HFFc6 (cell line): ENCODE results near the gene BPI. TPM values are rescaled to one million over a fixed set of nuclear protein-coding genes. Genes with fewer than 3 reads are reported as not detected.

Experiments used
- DNase-seq: peaks from one replicate; pipeline ENCODE4 v3.0.0-alpha.2; 2018
- H3K27ac Mint-ChIP-seq: 2 replicates; pipeline ENCODE4 v1.8.0; 2020; ENCODE audit warnings: mild to moderate bottlenecking, mixed read lengths
- H3K27me3 Mint-ChIP-seq: 2 replicates; pipeline ENCODE4 v1.8.0; 2021; ENCODE audit warnings: mild to moderate bottlenecking, moderate library complexity, mixed read lengths; ENCODE audit not compliant: insufficient read depth
- H3K36me3 Mint-ChIP-seq: 2 replicates; pipeline ENCODE4 v1.8.0; 2021; ENCODE audit warnings: low read depth, mixed read lengths
- H3K4me1 Mint-ChIP-seq: 2 replicates; pipeline ENCODE4 v1.8.0; 2020; ENCODE audit warnings: low read depth, mixed read lengths
- H3K4me3 Mint-ChIP-seq: 2 replicates; pipeline ENCODE4 v1.8.0; 2020; ENCODE audit warnings: mild to moderate bottlenecking, moderate library complexity, mixed read lengths
- H3K9me3 Mint-ChIP-seq: 2 replicates; pipeline ENCODE4 v1.8.0; 2020; ENCODE audit warnings: mild to moderate bottlenecking, mixed read lengths
- total RNA-seq, 6 experiments: library from RNA; stranded (reverse); fragmentation: NEBNext Ultra II Directional; extraction: Animal tissue kit (Norgen Biotek cat#: 25700); gene quantifications; 2 replicates in 1 of 6; 3 replicates in 5 of 6; pipeline ENCODE4 v1.2.3, GENCODE V29; 2021
- TF ChIP-seq, protein P1 (sequence below): fragments of 200-600 bp; sonication (generic); IDR thresholded peaks from 2 replicates; pipeline ENCODE4 v1.5.0; 2021; ENCODE audit warnings: antibody characterized with exemption, mild to moderate bottlenecking

The BPI gene
- total RNA-seq, 6 experiments from 2014 or later: not detected

DNA sequence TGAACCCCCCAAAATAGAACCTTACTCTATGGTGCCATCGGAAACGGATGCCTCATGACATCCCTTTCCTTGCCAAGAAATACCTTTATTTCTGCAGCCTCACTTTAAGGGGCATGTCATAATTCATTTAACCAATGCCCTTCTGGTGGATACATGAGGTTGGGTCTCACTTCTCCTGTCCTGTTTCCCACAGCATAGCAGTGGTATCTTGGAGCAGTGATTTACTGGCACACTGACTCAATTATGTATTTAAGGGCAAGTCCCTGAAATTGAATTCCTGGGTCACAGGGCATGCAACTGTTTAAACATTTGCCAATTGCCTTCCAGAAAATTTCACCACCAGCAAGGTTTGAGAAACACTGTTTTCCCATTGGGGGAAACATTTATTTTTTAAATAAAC, 41.7 kb downstream of the BPI start:
- TF ChIP-seq, protein P1, sequence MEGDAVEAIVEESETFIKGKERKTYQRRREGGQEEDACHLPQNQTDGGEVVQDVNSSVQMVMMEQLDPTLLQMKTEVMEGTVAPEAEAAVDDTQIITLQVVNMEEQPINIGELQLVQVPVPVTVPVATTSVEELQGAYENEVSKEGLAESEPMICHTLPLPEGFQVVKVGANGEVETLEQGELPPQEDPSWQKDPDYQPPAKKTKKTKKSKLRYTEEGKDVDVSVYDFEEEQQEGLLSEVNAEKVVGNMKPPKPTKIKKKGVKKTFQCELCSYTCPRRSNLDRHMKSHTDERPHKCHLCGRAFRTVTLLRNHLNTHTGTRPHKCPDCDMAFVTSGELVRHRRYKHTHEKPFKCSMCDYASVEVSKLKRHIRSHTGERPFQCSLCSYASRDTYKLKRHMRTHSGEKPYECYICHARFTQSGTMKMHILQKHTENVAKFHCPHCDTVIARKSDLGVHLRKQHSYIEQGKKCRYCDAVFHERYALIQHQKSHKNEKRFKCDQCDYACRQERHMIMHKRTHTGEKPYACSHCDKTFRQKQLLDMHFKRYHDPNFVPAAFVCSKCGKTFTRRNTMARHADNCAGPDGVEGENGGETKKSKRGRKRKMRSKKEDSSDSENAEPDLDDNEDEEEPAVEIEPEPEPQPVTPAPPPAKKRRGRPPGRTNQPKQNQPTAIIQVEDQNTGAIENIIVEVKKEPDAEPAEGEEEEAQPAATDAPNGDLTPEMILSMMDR: no peak
- Mint-ChIP-seq H3K36me3 (no peaks in the 10 kb centered on the region), H3K27ac (no peak overlapping the region), H3K4me3 (no peak overlapping the region), H3K27me3 (peaks cover 43% of the 10 kb centered on the region), H3K4me1 (no peaks in the 10 kb centered on the region), H3K9me3 (no peaks in the 10 kb centered on the region)
- DNase-seq: no peak

GRCh38 chr20:38346247-38346651, 42.3 kb downstream of the BPI start, which contains the start of gene LBP:
TSS of gene LBP (plus strand) at chr20:38346482. CDS start at chr20:38346517, 35 bp downstream.
- no peak within 1 kb of the TSS for H3K27ac Mint-ChIP-seq
- no peaks in the 10 kb centered on the region for H3K9me3 Mint-ChIP-seq
- DNase-seq: no peak
- H3K27me3 Mint-ChIP-seq: peaks cover 37% of the 10 kb centered on the region
- H3K36me3 Mint-ChIP-seq: no peaks in the 10 kb centered on the region
- TF ChIP-seq, protein P1: no peak
- no peak within 1 kb of the TSS for H3K4me3 Mint-ChIP-seq
- H3K4me1 Mint-ChIP-seq: no peaks in the 10 kb centered on the region

DNA sequence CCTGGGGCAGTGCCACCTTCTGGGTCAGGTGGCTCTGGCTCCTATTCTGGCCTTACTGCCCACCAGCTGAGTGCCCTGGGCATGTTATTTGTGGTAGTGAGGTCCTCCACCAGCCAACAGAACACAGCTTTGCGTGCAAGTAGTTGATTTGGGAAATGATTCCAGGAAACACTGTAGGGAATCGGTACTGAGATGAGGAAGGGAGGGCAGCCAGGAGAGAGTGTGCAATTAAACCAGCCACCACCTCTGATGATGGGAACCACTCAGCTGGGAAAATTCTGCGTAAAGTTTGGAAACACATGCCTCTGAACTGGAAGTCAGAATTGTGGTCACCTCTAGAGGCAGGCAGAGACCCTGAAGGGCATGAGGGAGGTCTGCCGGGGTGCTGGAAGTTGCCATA, 42.8 kb downstream of the BPI start:
- Mint-ChIP-seq H3K27ac (no peak overlapping the region), H3K4me3 (no peak overlapping the region), H3K9me3 (no peaks in the 10 kb centered on the region), H3K27me3 (peaks cover 37% of the 10 kb centered on the region), H3K4me1 (no peaks in the 10 kb centered on the region), H3K36me3 (no peaks in the 10 kb centered on the region)
- TF ChIP-seq, protein P1: no peak
- no peak for DNase-seq

DNA sequence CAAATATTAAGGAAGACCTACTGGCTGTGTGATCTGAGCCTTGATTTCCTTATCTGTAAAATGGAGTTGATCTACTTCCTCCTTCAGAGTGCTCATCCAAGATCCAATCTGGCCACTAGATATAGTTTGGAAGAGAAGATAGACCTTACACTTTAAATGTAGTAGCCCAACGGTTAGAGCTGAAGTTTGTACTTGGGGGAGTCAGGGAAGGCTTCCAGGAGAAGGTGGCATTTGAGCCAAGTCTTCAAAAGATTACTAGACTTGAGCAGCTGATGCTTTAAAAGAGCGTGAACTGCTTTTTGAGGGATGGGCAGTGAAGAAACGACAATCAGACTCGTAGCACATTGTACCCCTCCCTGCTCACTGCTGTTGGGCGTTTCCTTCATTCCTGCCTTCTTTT, 45.9 kb downstream of the BPI start:
- H3K9me3 Mint-ChIP-seq: no peaks in the 10 kb centered on the region
- H3K27ac Mint-ChIP-seq: no peak overlapping the region
- DNase-seq: no peak
- no peaks in the 10 kb centered on the region; the same call in 1 of the 2 replicates for H3K4me1 Mint-ChIP-seq
- peaks cover 34% of the 10 kb centered on the region for H3K27me3 Mint-ChIP-seq
- H3K36me3 Mint-ChIP-seq: no peaks in the 10 kb centered on the region
- TF ChIP-seq, protein P1: no peak
- no peak overlapping the region for H3K4me3 Mint-ChIP-seq

GRCh38 chr20:38350879-38351775, 47.2 kb downstream of the BPI start:
- Mint-ChIP-seq H3K4me1 (no peaks in the 10 kb centered on the region; the same call in 1 of the 2 replicates), H3K27me3 (peaks cover 26% of the 10 kb centered on the region), H3K9me3 (no peaks in the 10 kb centered on the region), H3K27ac (no peak overlapping the region), H3K4me3 (no peak overlapping the region), H3K36me3 (no peaks in the 10 kb centered on the region)
- TF ChIP-seq, protein P1: no peak
- DNase-seq: no peak
